Stimulated activated CD4-positive, alpha-beta T cell treated with anti-CD3 and anti-CD28 coated beads, Interleukin-1b, Interleukin-23, amount 100 ng/mL, for 24 hours (primary cell): Measurements from ENCODE around the gene MICOS13.

Source experiments
- DNase-seq, 4 experiments: peaks; one replicate each; pipeline ENCODE4 v3.0.0-alpha.2; 2020; ENCODE audit warnings: low read depth in 4 of 4, low spot score in 1 of 4

The MICOS13 gene

DNA sequence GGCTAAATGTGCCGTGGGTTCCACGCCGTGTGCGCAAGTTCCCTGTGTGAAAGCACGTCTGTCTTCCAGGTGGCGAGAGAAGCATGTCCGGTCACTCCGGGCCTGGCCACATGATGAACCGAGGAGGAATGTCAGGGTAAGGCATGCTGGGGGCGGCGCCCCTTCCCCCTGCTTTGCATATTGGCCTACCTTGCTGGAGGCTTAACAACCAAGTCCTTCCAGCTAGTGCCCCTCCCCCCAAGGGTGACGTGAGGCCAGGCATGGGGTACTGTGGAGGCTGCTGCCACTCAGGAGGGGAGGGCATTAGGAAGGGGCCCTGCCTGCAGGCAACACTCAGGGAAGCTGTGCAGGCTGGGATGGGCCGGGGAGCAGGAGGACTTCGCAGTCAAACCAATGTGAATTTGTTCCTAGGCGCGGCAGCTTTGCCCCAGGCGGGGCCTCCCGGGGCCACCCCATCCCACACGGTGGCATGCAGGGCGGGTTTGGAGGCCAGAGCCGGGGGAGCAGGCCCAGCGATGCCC, 12.5 kb downstream of the MICOS13 start:
- DNase-seq: no peak

DNA sequence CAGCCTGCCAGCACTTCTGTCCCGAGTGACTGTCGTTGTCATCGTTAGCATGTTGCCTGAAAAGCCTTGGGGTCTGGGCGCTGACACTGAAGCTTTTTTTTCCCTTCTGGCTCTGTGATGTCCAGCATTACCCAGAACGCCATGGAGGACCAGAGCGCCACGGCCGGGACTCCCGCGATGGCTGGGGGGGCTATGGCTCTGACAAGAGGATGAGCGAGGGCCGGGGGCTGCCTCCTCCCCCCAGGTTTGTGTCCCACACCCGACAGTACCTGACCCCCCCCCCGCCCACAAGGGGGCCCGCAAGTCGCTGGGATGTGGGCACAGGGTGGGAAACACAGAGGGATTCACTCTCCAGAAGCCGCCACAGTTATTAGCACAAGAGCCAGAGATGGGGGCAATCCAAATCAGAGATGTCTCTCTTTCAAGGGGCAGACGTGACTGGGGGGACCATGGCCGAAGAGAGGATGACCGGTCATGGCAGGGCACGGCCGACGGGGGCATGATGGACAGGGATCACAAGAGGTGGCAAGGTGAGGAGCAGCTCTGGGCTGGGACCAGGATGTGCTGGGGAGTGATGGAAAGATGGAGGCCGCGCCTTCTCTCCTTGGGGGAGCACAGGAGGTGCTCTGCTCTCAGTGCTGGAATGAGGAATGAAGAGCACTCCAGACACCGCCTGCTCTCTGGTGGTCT, 13.2 kb downstream of the MICOS13 start:
- no peak for DNase-seq

DNA sequence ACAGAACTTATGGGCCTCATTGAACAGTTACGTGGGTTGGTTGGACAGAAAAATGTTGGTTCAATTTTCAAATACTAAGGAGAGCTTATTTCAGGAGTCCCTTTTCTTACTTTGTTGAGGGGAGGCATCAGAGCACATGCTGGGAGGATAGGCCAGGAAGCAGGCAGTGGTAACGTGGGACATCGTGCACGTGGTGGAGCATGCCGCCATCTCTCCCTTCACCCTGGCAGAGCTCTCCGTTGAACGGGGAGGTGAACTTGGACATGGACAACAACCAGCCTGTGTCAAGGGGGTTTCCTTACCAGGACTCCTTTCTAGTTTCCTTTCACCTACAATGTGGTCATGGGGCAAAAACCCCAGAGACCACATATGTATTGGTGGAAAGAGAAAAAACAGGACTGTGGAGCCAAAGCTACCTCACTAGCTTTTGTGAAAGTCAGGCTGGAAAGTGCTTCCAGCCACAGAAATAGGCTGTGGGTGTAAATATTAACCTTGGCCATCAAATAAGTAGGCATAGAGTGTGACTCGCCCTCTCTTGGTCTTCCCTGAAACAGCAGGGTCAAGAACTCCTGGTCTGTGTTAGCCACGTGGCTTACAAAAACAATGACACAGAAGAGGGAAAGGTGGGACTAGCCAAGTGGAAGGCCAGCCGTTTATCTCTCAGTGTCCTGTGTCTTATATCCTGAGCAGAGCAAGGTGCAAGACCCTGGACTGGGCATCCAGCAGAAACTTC, 14.4 kb downstream of the MICOS13 start:
- DNase-seq: no peak

DNA sequence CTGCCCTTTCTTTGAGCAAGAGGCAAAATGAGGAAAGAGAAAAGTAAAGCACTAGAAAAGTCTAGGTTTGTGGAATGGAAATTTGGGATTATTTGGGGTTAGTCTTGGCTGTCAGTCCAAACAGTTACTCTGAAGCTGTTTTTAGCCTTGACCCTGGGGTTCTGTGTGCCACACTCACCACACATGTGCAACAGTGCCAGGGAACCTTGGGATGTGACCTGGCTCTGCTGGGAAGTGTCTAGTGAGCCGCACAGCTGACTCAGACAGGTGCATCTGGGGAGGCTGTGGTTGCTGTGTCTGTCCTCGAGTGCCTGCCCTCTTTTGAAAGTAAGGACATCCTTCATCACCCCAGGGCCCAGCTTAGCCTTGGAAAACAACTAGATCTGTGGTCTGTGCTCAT, 15.8 kb downstream of the MICOS13 start:
- no peak for DNase-seq

DNA sequence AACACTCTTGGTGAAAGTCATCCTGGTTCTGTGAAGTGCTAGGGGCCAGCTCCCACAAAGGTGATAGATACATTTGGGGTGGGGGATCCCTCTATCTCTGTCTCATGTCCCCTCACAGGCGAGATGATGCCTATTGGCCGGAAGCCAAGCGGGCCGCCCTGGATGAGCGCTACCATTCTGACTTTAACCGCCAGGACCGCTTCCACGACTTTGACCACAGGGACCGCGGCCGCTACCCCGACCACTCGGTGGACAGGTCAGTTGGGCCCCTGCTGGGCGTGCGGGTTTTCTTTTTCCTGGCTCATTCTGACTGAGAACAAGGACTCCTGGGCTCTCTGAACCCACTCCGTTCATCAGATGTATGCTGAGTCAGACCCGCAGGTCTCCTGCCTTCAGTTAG, 16.4 kb downstream of the MICOS13 start:
- DNase-seq: no peak

DNA sequence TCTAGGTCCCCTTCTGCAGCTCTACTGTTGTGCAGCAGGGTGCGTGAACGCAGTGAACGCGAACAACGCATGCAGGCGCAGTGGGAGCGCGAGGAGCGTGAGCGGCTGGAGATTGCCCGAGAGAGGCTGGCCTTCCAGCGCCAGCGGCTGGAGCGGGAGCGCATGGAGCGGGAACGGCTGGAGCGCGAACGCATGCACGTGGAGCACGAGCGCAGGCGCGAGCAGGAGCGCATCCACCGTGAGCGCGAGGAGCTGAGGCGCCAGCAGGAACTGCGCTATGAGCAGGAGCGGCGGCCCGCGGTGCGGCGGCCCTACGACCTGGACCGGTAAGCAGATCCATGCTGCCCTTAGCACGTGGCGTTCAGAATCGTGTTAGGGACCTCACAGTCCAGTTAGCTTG, 18.8 kb downstream of the MICOS13 start:
- no peak for DNase-seq

DNA sequence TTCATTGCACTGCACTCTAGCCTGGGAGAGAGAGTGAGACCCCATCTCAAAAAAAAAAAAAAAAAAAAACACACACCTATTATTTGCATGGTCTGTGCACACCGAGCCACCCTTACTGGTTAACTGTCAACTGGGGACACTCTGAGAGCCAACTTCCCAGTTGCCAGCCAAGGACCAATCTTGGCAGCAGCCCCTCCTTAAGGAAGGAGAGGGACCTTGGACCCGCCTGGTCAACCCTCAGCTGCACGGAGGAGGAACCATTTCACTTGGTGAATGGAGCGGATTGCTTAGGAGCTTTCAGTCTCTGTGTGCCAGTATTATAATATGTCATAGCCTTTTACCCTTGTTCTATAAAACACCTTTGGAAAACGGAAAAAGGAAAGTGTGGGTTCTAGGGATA, 24.9 kb downstream of the MICOS13 start:
- DNase-seq: no peak

DNA sequence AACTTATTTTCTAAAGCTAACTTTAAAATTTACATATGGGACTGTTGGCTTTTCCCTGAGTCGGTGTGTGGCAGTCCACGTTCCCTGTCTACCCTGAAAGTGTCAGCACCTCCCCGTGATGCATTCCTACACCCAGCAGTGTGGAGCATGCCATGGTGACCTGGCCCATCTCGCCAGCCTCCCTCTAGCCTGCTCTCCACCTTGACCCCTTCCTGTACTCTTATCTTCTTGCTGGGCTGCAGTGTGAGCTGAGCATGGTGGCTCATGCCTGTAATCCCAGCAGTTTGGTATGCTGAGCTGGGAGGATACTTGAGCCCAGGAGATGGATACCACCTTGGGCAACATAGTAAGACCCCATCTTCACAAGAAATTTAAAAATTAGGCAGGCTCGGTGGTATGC, 25.4 kb downstream of the MICOS13 start:
- no peak for DNase-seq

DNA sequence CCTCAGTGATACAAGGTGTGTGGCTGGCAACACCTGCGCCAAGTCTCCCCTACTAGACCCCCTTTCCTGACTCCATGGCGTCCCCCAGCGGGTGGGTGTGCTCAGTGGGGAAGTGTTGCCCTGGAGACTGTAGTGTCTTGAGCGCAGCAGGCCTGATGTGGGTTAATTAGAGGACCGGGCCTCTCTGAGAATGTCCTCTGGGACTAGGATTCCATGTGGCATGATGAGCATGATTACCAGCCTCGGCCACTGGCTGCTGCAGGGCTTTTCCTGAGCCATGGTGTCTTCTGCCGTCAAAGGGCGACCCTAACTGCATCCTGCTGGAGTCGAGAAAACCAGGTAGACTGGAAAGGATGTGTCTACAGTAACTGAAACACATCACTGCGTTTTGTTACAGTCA, 28.1 kb downstream of the MICOS13 start:
- DNase-seq: no peak

DNA sequence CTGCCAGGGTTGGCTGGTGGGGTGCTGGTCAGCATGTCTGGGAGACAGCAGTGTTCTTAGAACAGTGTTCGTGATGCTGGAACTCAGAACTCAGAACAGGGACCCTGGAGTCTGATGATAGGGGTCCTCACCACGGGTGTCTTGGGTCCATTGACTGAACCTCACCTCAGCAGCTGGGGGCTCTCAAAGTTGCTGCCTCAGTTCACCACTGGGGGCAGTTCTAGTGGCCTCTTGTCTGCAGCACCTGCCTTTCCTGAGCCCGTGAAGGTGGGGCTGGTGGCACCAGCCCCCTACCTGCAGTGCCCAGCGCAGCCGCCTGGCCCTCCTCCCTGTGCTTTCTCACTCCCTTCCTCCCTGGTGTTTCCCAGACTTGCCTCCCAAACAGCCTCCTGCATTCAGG, 29.0 kb downstream of the MICOS13 start:
- DNase-seq: no peak

DNA sequence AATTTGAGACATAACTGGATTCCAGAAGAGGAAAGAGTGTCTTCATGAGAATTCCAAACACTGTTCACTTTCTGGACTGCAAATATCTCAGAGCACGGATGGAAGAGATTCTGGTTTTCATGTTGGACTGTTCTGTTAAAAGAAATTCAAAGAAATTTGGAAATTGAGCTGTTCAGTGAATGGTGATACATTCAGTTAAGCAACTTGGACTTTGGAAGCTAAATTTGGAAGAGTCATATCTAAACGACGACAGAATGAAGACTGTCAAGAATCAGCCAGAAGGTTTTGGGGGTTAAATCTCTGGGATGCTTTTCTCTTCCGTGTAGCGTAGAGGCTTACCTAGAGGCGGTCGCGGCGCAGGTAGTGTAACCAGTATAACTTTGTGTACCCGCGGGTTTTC, 31.9 kb downstream of the MICOS13 start:
- no peak for DNase-seq

DNA sequence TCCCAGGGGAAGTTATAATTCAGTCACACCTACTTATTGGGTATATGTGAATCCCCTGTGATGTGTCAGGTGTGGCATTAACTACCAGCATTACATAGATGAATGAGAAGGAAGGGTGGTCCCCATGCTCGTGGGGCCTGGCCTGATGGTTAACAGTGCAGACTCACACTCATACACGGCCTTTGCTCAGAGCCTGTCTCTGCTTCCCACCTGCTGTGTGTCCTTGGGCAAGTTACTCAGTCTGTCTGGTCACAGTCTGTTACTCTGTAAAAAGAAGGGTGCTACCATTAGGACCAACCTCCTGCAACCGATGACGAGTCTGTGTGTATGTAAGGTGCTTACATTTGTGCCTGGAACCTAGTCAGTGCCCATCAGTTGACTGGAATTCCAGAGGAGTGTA, 33.6 kb downstream of the MICOS13 start:
- no peak for DNase-seq

DNA sequence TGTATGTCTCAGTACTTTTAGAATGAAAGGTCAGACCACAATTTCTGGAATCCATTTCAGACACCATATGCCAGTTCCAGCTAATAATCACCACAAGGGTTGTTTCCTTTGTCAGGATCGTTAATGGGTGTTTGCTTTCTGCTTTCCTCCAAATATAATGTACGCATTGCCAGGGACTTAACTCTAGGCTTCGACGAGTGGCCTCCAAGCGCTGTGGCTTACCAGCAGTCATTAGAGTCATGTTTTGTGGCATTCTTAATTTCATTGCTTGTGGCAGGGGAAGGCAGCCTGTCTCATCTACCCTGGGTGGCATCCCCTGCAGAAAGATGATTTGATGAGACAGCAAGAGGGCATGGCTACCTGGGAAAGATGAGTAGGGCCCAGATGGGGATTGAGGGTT, 34.9 kb downstream of the MICOS13 start:
- no peak for DNase-seq

DNA sequence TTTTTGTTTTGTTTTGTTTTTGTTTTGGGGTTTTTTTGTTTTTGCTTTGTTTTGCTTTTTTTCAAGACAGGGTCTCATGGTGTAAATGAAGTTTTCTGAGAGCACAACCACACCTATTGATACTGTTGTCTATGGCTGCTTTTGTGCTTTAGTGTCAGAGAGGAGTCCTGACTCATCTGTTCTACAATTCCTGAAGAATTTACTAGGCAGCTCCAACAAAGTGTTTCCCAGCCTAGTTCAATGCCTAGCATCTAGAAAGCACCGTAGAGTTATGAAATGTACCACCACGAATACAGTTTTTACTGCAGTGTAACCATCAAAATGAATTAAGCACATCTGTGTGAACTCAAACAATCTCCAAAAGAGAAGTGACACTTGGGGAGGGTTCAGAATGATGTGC, 36.3 kb downstream of the MICOS13 start:
- DNase-seq: no peak

DNA sequence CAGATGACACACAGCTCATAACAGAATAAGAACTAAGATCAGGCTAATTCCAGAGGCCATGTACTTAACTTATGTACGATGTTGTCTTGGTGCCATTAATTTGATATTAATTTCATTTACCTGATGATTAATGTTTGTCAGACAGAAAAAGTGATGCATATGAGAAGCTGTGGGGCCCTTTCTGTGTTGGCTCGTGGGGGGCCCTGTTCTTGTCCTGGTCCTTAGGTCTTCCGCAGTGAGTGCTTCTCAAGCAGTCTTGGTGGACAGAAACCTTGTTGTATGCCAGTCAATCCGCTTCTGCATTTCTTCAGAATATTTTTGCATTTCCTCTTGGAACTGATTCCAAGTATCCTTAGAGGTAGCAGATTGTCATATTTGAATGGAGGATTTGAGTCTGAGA, 37.3 kb downstream of the MICOS13 start:
- DNase-seq: no peak

DNA sequence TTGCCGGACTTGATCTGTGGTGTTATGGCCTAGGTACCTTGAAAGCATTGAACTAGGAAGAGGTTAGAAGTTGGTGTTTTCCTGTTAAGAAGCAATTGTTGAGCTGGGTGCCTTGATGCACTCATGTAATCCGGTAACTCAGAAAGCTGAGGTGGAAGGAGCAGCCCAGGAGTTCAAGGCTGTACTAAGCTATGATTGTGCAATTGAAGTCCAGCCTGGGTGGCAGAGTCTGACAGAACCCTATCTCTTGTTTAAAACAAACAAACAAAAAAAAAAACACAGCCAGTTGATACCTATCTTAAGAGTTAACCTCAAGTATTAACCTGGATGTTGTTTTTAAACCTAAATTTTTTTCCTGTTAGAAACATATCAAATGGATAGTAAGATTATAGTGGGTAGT, 38.1 kb downstream of the MICOS13 start:
- no peak for DNase-seq

DNA sequence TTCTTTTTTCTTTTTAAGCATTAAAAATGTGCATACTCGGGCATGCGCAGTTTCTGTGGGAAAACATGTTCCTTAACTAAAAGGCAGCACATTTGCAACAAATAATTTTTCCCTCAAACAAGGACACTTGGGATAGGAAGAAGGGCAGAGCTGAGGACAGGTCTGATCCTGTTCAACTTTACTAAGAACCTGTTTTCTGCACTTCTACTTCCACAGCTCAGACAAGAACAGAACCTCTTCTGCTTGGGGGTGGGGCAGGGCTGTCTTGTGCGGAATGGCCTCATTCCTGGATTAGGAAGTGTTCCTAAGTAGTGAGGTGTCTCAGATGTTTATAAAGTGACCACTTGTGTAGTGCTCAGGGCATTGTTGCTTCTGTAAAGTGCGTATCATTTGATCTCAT, 39.1 kb downstream of the MICOS13 start:
- no peak for DNase-seq

DNA sequence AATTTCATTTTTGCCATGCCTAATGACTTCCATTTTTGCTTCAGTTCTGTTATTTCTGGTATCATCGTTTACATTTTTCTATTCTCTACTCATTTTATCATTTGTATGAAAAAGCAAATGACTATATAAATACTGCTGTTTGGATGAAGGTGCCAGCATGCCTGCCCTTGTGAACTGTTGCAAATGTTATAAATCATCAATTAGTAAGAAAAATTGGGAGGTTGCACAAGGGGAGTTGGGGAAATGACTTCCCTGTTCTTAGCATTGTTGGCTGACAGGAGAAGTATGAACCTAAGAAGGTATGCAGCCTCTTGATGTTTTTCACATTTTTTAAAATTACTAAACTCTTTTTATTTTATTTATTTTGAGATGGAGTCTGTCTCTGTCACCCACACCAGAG, 42.3 kb downstream of the MICOS13 start:
- no peak for DNase-seq

DNA sequence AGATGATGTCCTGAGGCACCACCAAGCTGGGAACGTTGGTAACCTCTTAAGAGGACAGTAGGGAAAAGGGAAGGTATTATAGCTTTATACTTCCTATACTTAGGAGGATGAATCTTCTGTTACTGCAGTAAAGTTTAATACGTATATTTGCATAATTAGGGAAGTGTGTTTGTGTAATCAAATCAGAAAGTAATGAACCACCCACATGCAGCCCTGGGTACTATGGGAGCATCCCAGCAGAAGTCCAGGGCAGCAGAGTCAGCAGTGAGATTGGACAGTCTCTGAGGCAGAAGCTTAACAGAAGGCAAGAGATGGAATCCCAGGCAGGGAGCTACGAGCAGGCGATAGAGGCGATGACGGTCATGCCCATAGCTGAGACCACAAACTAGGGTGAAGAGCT, 44.9 kb downstream of the MICOS13 start:
- DNase-seq: no peak

DNA sequence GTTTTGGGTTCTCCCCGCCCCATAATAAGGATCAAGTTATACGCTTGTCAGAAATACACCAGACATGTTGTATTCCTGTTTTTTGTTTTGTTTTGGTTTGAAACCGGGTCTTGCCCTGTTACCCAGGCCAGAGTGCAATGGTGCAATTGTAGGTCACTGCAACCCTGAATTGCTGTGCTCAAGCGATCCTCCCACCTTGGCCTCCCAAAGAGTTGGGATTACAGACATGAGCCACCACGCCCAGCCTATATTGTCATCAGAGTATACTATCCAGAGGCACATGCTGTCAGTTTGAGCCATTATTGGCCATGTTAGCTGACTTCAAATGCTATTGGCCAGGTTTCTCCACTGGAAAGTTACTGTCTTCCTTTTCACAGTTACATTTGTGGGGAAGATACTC, 47.7 kb downstream of the MICOS13 start:
- no peak for DNase-seq

DNA sequence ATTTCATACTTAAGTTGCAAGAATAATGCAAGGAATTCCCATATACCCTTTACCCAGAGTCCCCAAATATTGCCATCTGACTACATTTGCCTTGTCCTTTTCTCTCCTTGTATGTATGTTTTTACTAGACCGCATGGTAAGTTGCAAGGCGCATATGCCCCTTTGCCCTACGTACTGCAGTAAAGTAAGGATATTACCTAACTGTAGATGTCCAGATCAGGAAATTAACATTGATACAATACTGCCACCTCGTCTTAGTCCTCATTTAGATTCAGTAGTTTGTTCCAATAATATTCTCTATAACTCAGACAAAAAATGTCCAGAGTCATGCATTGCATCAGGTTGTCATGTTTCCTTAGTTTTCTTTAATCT, 48.1 kb downstream of the MICOS13 start:
- DNase-seq: no peak

DNA sequence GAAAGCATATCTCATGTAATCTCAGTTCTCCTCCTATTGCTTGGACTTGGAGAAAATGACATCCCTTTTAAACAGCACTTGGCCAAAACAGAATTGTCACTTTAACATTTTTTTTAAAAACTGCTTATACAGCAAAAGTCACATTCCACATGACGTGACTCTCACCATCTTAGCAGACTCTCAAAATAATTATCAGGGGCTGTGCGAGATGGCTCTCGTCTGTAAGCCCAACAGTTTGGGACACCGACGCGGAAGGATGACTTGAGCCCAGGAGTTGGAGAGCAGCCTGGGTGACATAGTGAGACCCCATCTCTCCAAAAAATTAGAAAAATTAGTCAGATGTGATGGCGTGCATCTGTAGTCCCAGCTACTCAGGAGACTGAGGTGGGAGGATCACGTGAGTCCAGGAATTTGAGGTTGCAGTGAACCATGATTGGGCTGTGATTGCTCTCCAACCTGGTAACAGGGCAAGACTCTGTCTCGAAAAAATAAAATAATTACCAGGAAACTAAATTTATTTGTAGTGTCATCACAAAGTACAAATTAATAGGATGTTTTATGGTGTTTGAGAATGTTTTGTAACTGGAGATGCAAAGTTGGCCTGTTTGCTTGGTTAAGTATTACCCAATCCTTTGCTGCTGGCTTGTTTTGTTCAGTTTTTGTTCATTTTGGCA, 48.6 kb downstream of the MICOS13 start:
- DNase-seq: no peak
